GM19239 (cell line): ENCODE data around the gene ATF4.

Experiments
- DNase-seq: peaks from one replicate; pipeline ENCODE4 v3.0.0; 2011; ENCODE audit warnings: low spot score; ENCODE audit not compliant: insufficient read length
- FAIRE-seq: peaks from 2 replicates; lab custom pipeline; 2011; peaks lifted over from hg19 to GRCh38; lab: Jason Lieb, UNC

Gene ATF4

GRCh38 chr22:39553429-39553828, 33.1 kb downstream of the ATF4 start:
- FAIRE-seq (no peak), DNase-seq (no peak)

- DNase-seq (no peak), FAIRE-seq (no peak)
Measured at GRCh38 chr22:39554151-39554550, 33.8 kb downstream of the ATF4 start.

GRCh38 chr22:39556970-39557841, 36.8 kb downstream of the ATF4 start:
- no peak for FAIRE-seq
- DNase-seq, result no peak

- FAIRE-seq (no peak), DNase-seq (no peak)
Measured at GRCh38 chr22:39558254-39558727, 37.9 kb downstream of the ATF4 start.

GRCh38 chr22:39558950-39559349, 38.6 kb downstream of the ATF4 start:
- no peak for FAIRE-seq
- no peak for DNase-seq

- no peak for DNase-seq
- FAIRE-seq, result no peak
Measured at GRCh38 chr22:39559456-39560105, 39.2 kb downstream of the ATF4 start.

GRCh38 chr22:39560127-39560526, 39.8 kb downstream of the ATF4 start:
- FAIRE-seq, result no peak
- DNase-seq, result no peak

- no peak for FAIRE-seq
- no peak for DNase-seq
Measured at GRCh38 chr22:39562839-39563489, 42.6 kb downstream of the ATF4 start.

- DNase-seq (no peak), FAIRE-seq (no peak)
Measured at GRCh38 chr22:39563571-39564428, 43.4 kb downstream of the ATF4 start.

GRCh38 chr22:39565414-39565944, 45.1 kb downstream of the ATF4 start:
- FAIRE-seq (no peak), DNase-seq (no peak)

GRCh38 chr22:39567135-39567946, 47.0 kb downstream of the ATF4 start:
- DNase-seq, result no peak
- no peak for FAIRE-seq

- no peak for FAIRE-seq
Measured at GRCh38 chr22:39568278-39568981, 48.1 kb downstream of the ATF4 start.

GRCh38 chr22:39569066-39569465, 48.7 kb downstream of the ATF4 start:
- no peak for FAIRE-seq

More at GRCh38 chr22:39568278-39568981, 48.1 kb downstream of the ATF4 start:
- DNase-seq, result no peak

GRCh38 chr22:39570226-39570625, 49.9 kb downstream of the ATF4 start:
- FAIRE-seq, result no peak

More at GRCh38 chr22:39569066-39569465, 48.7 kb downstream of the ATF4 start:
- no peak for DNase-seq

GRCh38 chr22:39570665-39571064, 50.3 kb downstream of the ATF4 start, which contains the start of gene CACNA1I:
CACNA1I (plus strand) TSS chr22:39570753; CDS start chr22:39570753, 0 bp downstream.
- FAIRE-seq, result no peak

More at GRCh38 chr22:39570226-39570625, 49.9 kb downstream of the ATF4 start:
- no peak for DNase-seq

GRCh38 chr22:39571538-39571937, 51.2 kb downstream of the ATF4 start:
- no peak for DNase-seq
- FAIRE-seq, result no peak

More at GRCh38 chr22:39570665-39571064, 50.3 kb downstream of the ATF4 start, which contains the start of gene CACNA1I:
- no peak for DNase-seq
